ENCODE measurements around the gene PSMC6. TPM values are rescaled to one million over a fixed set of nuclear protein-coding genes. Genes with fewer than 3 reads are reported as not detected.
A peak's percentile ranks its signal among the peaks of the same experiment; 100 is the strongest.

Gene PSMC6
- 136 and 156 TPM in 2 replicates for total RNA-seq (2014; rRNA removed; shearing (Covaris generic))

DNA sequence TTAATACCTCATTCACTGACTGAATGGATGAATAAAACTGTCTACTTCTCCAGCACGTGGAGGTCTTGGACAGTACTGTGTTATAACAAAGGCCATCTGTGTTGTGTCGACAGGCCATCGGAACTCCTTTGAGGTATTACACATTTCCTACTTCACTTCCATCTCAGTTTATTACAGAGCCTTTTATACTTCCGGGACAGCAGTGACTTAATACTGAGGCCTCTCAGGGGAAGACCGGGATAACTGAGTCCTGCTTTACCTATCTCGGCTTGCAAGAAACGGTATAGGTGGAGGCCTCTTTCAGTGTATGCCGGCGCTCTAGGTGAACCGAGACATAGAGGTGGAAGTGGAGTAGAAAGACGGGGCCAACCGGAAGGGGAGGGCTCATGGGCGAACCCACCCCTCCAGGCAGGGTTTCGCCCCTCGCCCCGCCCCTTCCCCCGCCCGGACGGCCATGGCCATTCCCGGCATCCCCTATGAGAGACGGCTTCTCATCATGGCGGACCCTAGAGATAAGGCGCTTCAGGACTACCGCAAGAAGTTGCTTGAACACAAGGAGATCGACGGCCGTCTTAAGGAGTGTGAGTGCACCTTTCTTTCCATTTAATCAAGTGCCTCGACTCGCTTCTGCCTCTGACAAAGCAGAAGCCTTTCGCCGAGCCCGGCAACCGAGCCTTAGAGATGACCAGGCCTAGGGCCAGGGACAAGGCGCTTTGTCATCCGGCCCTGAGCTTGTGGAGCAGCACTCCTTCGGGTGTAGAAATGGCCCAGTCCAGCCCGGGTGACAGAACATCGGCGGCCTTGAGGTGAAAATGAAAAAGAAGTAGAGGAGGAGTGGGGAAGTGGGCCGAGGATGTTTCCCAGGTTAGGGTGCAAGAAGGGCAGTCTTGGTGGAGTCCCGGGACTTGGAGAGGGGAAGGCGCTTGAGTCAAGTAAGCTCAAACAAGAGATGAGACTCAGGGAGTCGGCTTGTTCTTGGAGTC, at the start of gene PSMC6:
Gene PSMC6, plus strand, starts transcription at position 477 of the 983 bp plus-strand sequence. Its CDS starts 20 bp downstream, at position 497.
- Histone ChIP-seq H3K36me3 (peaks cover 32% of the 10 kb centered on the region), H3K27ac (peak within 1 kb of the TSS; percentile 77), H3K4me1 (no peaks in the 10 kb centered on the region), H3K4me3 (peak within 1 kb of the TSS; percentile 83), H3K27me3 (no peaks in the 10 kb centered on the region), H3K9me3 (replicated peaks) (no peaks in the 10 kb centered on the region)
- peak; percentile 93 to 95 for DNase-seq

DNA sequence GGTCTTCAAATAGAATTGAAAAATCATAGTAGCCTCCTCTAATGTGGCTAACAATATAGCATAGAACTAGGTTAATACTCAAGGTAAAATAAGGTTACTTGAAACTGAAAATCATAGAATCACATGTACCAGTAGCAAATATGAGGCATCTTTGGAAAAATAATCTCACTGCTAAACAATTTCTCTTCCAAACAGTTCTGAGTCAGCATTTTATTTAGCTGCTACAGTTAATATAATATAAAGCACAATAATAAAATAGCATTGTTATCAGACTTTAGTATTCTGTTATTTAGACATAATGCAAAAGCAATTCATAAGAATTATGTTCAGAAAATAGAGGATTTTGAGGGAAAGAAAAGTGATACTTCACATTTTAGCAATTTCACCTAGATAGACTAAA, 46.7 kb upstream of the PSMC6 start:
- no peak overlapping the region for H3K27ac ChIP-seq
- no peaks in the 10 kb centered on the region for H3K4me1 ChIP-seq
- no peaks in the 10 kb centered on the region for H3K27me3 ChIP-seq
- peaks cover 17% of the 10 kb centered on the region for H3K36me3 ChIP-seq
- no peak for DNase-seq
- H3K9me3 ChIP-seq (replicated peaks): no peaks in the 10 kb centered on the region
- no peak overlapping the region for H3K4me3 ChIP-seq

DNA sequence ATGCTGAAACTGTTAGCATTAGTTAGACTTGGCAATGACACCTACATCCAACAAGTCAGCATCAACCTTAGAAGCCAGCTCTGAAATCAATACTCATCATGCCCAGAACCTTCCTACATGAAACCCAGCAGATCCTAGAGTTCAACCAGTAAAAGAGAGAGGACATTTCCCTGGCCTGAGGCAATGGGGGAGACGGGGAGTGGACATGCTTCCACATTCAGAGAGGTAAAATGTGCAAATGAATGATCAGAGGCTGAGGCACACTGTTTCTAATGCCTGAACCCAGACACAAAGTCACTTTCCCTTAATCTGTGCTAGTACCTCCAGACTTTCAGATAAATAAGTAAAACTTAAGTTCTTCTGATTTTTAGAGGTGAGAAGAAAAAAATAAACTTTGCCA, 46.2 kb upstream of the PSMC6 start:
- no peak for DNase-seq
- H3K9me3 ChIP-seq (replicated peaks): no peaks in the 10 kb centered on the region
- no peaks in the 10 kb centered on the region for H3K4me1 ChIP-seq
- no peak overlapping the region for H3K27ac ChIP-seq
- H3K27me3 ChIP-seq: no peaks in the 10 kb centered on the region
- H3K36me3 ChIP-seq: peaks cover 17% of the 10 kb centered on the region
- H3K4me3 ChIP-seq: no peak overlapping the region

DNA sequence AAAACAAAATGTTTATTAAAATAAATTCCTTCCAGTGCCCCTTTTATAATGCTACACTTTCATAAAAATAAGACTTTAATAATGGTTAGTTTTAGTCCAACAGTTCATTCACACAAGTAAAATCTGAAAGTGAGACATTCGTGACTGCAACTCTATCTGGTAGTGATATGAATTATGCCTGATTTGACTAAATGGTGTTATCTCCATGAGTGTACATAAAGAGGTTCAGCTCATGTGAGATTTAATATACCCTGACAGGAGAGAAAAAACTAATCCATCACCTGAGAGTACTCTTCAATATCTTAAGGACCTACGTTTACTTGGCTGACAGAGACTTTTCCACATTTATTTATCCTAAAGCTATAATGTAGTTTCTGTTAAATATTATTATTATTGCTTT, 45.7 kb upstream of the PSMC6 start:
- H3K27me3 ChIP-seq: no peaks in the 10 kb centered on the region
- no peaks in the 10 kb centered on the region for H3K4me1 ChIP-seq
- no peak overlapping the region for H3K27ac ChIP-seq
- no peak overlapping the region for H3K4me3 ChIP-seq
- H3K36me3 ChIP-seq: peaks cover 22% of the 10 kb centered on the region
- no peak for DNase-seq
- H3K9me3 ChIP-seq (replicated peaks): no peaks in the 10 kb centered on the region

DNA sequence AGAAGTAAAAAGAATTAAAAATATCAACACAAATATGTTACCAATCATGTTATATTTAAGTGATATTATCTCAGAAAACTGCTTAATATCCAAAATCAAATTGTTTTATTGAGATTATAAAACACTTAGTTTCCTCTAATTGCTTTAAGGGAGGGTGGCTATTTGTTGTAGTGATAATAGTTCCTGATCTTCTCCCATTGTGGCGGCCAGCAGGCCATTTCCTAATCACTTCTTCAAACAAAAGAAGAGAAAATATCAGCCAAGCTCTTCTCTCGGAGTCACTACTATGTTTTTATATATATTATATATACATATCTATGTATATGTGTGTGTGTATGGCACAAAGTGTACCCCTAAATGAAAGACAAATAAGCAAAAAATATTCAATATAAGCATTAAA, 43.1 kb upstream of the PSMC6 start:
- Histone ChIP-seq H3K36me3 (peaks cover 16% of the 10 kb centered on the region), H3K27me3 (no peaks in the 10 kb centered on the region), H3K9me3 (replicated peaks) (no peaks in the 10 kb centered on the region), H3K27ac (no peak overlapping the region), H3K4me1 (no peaks in the 10 kb centered on the region), H3K4me3 (no peak overlapping the region)
- DNase-seq: no peak

DNA sequence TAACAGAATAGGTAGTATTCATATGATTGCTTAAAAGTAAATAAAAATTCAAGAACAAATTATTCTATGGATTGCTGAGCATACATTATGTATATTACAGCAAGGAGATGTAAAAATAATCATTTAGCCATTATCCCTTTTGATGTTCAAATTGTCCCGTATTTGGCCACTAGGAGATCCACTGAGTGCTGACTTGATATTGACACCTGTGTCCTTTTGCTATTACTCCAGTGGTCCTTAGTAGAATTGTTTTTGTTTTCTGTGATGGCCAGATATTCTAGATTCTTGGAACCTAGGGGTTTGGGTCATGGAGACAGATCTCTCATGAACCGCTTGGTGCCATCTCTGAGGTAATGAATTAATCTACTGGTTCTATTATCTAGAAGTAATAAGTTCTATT, 28.4 kb upstream of the PSMC6 start:
- H3K9me3 ChIP-seq (replicated peaks): no peaks in the 10 kb centered on the region
- DNase-seq: no peak
- no peak overlapping the region for H3K4me3 ChIP-seq
- no peaks in the 10 kb centered on the region for H3K4me1 ChIP-seq
- no peak overlapping the region for H3K27ac ChIP-seq
- no peaks in the 10 kb centered on the region for H3K27me3 ChIP-seq
- peaks cover 15% of the 10 kb centered on the region; the same call in 1 of the 2 replicates for H3K36me3 ChIP-seq

DNA sequence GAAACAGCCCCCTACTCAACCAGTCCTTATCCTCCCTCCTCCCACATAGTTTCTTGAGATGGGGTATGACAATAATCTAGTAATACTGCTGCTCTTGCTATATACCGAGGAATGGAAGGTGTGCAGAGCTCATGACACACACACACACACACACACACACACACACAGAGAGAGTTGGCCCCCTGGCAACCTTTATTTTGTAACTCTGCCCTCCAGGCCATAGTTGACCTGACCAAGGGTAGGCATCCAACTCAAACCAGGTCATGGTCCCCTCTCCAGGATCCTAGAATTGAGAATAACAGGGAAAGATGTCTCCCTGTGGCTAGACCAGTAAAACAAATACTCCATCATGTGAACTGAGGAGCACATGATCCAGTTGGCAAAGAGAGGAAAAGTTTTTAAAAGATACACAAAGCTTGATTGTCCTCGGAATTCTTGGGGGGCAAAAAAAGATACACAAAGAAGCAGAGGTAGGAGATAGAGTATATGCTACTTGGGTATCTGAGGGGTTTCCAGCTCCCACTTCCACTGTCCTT, 22.9 kb upstream of the PSMC6 start:
- Histone ChIP-seq H3K36me3 (peaks cover 4% of the 10 kb centered on the region; the same call in 1 of the 2 replicates), H3K27ac (no peak overlapping the region), H3K4me1 (no peaks in the 10 kb centered on the region), H3K9me3 (replicated peaks) (no peaks in the 10 kb centered on the region), H3K4me3 (no peak overlapping the region), H3K27me3 (no peaks in the 10 kb centered on the region)
- DNase-seq: no peak

DNA sequence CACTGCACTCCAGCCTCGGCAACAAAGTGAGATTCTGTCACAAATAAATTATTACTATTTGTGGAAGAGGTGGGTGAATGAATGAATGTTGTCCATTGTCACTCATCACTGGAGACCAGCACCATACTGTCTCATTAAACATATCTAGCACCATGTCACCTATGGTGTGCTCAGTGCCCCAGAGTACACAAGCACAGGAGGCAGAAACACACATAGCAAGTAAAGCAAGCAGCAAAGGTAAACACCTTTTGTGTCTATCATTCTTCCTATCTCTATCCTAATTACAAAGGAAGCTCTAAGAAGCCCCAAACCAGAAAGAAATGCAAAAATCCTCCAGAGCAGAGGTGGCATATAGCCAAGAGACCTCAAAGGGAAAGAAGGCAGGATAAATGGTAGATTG, 20.8 kb upstream of the PSMC6 start:
- H3K4me1 ChIP-seq: no peaks in the 10 kb centered on the region
- H3K36me3 ChIP-seq: peaks cover 4% of the 10 kb centered on the region; the same call in 1 of the 2 replicates
- no peaks in the 10 kb centered on the region for H3K27me3 ChIP-seq
- DNase-seq: no peak
- no peak overlapping the region for H3K4me3 ChIP-seq
- H3K27ac ChIP-seq: no peak overlapping the region
- H3K9me3 ChIP-seq (replicated peaks): no peaks in the 10 kb centered on the region

DNA sequence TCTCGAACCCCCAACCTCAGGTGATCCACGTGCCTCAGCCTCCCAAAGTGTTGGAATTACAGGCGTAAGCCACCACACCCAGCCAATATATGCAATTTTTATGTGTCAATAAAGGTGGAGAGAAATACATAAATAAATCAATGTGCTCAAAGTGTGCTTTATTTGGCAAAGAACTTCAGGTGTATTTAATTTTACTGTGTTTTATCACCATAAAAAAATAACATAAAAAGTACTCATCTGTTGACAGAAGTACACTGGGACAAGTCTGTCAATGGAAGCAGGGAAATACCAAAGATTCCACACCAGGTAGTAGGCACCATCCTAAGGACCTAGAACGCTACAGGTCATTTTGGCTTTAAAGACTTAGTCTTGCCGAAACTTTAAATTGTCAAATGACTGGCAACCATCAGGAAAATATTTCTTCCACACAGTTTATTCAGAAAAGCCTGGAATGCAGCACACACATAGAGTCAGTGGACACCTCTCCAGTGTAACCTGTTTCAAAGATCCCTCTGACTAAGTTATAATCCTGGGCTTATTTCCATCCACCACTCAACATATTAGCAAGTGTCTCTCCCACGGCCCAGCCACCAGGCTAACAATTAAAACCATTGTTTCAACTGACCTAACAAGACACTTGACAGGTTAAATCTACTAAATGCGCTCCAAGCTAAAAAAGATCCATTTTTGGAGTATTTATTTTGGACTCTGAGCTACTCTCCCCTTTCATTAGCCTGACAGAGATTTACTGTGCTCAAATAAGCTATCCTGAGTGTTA, 15.8 kb upstream of the PSMC6 start:
- peaks cover 4% of the 10 kb centered on the region; the same call in 1 of the 2 replicates for H3K4me1 ChIP-seq
- peak in 1 of 2 experiments; percentile 19 for DNase-seq
- H3K27me3 ChIP-seq: no peaks in the 10 kb centered on the region
- no peaks in the 10 kb centered on the region for H3K9me3 ChIP-seq (replicated peaks)
- no peaks in the 10 kb centered on the region for H3K36me3 ChIP-seq
- no peak overlapping the region for H3K4me3 ChIP-seq
- no peak overlapping the region for H3K27ac ChIP-seq

DNA sequence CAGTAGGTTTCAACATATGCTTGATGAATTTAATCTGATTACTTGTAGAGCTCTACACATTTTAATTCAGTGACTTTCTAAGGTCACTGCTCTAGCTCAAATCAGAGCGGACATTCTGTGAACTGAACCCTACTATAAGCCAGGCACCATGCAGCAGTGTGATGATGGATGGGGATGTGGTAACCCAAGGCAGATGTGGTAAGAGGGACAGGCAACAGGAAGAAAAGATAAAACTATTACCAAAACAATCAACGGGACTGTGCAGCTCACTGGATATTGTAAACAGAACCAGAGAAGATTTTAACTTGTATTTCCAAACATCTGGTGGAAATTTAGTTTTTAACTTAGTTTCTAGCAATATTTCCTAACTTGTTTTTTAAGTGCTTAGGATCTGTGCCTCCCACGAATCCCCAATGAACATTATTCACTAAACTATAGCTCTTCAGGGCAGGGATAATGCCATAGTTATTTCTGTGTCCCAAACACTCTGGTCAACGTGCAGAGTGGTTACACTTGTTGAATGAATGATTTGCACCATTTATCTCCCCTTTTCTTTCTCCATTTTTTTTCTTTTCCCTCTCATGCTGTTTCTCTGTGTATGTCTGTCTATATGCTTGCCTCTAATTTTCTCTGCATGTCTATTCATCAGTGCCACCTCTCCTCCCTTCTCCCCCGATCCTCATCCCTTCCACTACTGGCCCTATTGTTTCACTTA, 14.6 kb upstream of the PSMC6 start:
- DNase-seq: no peak
- Histone ChIP-seq H3K4me1 (peaks cover 4% of the 10 kb centered on the region; the same call in 1 of the 2 replicates), H3K27ac (no peak overlapping the region), H3K27me3 (no peaks in the 10 kb centered on the region), H3K9me3 (replicated peaks) (no peaks in the 10 kb centered on the region), H3K4me3 (no peak overlapping the region), H3K36me3 (no peaks in the 10 kb centered on the region)

DNA sequence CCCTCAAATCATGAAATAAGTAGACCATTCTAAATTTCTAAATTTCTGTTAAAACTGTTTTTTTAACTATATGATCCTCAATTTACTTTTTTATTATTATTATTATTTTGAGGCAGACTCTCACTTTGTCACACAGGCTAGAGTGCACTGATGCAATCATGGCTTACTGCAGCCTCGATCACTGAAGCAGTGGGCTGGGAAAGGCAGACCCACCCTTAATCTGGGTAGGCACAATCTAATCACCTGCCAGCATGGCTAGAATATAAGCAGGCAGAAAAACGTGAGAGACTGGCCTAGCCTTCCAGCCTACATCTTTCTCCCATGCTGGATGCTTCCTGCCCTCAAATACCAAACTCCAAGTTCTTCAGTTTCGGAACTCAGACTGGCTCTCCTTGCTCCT, 14.0 kb upstream of the PSMC6 start:
- H3K36me3 ChIP-seq: no peaks in the 10 kb centered on the region
- no peak overlapping the region for H3K4me3 ChIP-seq
- H3K27ac ChIP-seq: no peak overlapping the region
- H3K9me3 ChIP-seq (replicated peaks): no peaks in the 10 kb centered on the region
- no peaks in the 10 kb centered on the region for H3K27me3 ChIP-seq
- H3K4me1 ChIP-seq: peaks cover 4% of the 10 kb centered on the region; the same call in 1 of the 2 replicates
- DNase-seq: no peak

DNA sequence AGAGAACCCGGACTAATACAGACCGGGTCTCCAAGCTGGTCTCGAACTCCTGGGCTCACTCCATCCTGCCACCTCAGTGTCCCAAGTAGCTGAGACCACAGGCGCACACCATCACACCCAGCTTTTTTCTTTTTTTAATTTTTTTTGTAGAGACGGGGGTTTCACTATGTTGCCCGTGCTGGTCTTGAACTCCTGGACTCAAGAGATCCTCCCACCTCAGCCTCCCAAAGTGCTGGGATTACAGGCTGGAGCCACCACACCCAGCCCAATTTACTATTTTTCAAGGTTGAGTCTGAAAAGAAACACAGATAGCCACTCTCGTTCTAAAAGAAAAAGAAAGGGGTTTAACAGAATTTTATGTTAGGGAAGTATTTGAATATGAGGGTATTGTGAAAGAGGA, 13.5 kb upstream of the PSMC6 start:
- Histone ChIP-seq H3K4me3 (no peak overlapping the region), H3K4me1 (peaks cover 4% of the 10 kb centered on the region; the same call in 1 of the 2 replicates)

DNA sequence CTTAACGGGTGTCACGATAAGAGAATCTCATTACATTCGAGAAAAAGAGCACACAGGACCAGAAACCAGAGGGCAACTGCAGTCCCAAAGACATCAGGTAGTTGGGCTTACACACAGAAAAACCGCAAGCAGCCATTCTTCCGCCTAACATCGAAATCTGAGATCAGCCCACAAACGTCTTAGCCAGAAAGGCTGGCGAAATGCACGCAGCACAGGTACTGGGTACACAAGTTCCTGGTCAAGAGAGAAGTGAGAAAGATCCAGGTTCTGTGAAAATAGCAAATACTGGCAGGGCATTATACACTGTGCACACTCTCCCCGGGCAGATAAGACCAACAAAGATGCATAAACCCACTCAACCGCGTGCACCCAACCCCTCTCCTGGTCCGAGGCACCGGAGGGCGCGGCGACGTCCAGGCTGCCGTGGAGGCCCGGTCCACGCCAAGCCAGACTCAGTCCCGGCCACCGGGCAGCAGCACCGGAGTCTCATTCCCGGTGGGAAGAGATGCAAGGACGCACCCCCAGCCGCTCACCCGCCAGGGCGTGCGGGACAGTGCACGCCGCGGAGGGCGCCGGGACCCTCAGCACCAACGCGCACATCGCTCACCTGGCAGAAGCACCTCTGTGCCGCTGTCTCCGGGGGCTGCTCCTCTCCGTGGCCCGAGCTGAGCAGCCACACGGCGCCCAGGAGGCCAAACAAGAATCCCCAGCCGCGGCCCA, 12.1 kb upstream of the PSMC6 start:
- peaks cover 7% of the 10 kb centered on the region; the same call in 1 of the 2 replicates for H3K4me1 ChIP-seq
- no peaks in the 10 kb centered on the region for H3K36me3 ChIP-seq
- peak; percentile 34 to 50 for DNase-seq
- no peaks in the 10 kb centered on the region for H3K9me3 ChIP-seq (replicated peaks)
- H3K4me3 ChIP-seq: peak overlapping the region; percentile 98
- no peaks in the 10 kb centered on the region for H3K27me3 ChIP-seq
- H3K27ac ChIP-seq: peak overlapping the region; percentile 56

More for the DNA sequence above, 13.5 kb upstream of the PSMC6 start:
- Histone ChIP-seq H3K9me3 (replicated peaks) (no peaks in the 10 kb centered on the region), H3K36me3 (no peaks in the 10 kb centered on the region), H3K27me3 (no peaks in the 10 kb centered on the region), H3K27ac (no peak overlapping the region)
- no peak for DNase-seq
